ENCODE data around the gene NADK2. TPM values are rescaled to one million over a fixed set of nuclear protein-coding genes. Genes with fewer than 3 reads are reported as not detected.

The NADK2 gene
- total RNA-seq, 2 donors from 2014 or later: 28.6 to 31.3 TPM

- Histone ChIP-seq H3K27ac (no peak overlapping the region), H3K9ac (ENCODE audit: low read depth in 2 of 2, low read length in 2 of 2) (no peak overlapping the region), H3K4me1 (no peaks in the 10 kb centered on the region), H3K27me3 (no peaks in the 10 kb centered on the region), H3K36me3 (no peaks in the 10 kb centered on the region), H3K4me3 (no peak overlapping the region), H3K9me3 (no peaks in the 10 kb centered on the region)
- intact Hi-C loops (cut with DNase I): loop anchor here (10.0 kb wide), 1 partner anchor 127 kb away; the partner anchor contains the start of gene RANBP3L
- peak; percentile 45 for TF ChIP-seq CTCF (IDR thresholded peaks at IDR 0.05)
- DNase-seq: no peak
Measured at GRCh38 chr5:36177715-36178523, 63.8 kb downstream of the NADK2 start.

GRCh38 chr5:36177154-36177553 lies 64.6 kb downstream of the NADK2 start:
- no peak for DNase-seq
- H3K9me3 ChIP-seq: no peaks in the 10 kb centered on the region
- H3K9ac ChIP-seq (ENCODE audit: low read depth in 2 of 2, low read length in 2 of 2): no peak overlapping the region
- TF ChIP-seq CTCF (IDR thresholded peaks at IDR 0.05): no peak
- H3K36me3 ChIP-seq: no peaks in the 10 kb centered on the region
- intact Hi-C loops (cut with DNase I): loop anchor here (10.0 kb wide), 1 partner anchor 128 kb away; the partner anchor contains the start of gene RANBP3L
- H3K27ac ChIP-seq: no peak overlapping the region
- no peaks in the 10 kb centered on the region for H3K4me1 ChIP-seq
- H3K4me3 ChIP-seq: no peak overlapping the region
- H3K27me3 ChIP-seq: no peaks in the 10 kb centered on the region

GRCh38 chr5:36175043-36175442 lies 66.7 kb downstream of the NADK2 start:
- H3K4me3 ChIP-seq: no peak overlapping the region
- no peak for TF ChIP-seq CTCF (IDR thresholded peaks at IDR 0.05)
- intact Hi-C loops (cut with DNase I): loop anchor here (10.0 kb wide), 1 partner anchor 130 kb away; the partner anchor contains the start of gene RANBP3L
- H3K9me3 ChIP-seq: no peaks in the 10 kb centered on the region
- H3K27me3 ChIP-seq: no peaks in the 10 kb centered on the region
- H3K4me1 ChIP-seq: no peaks in the 10 kb centered on the region
- peaks cover 5% of the 10 kb centered on the region for H3K36me3 ChIP-seq
- no peak overlapping the region for H3K27ac ChIP-seq
- no peak for DNase-seq
- no peak overlapping the region for H3K9ac ChIP-seq (ENCODE audit: low read depth in 2 of 2, low read length in 2 of 2)

- H3K36me3 ChIP-seq: peaks cover 5% of the 10 kb centered on the region
- intact Hi-C loops (cut with DNase I): loop anchor here (10.0 kb wide), 1 partner anchor 131 kb away; the partner anchor contains the start of gene RANBP3L
Measured at GRCh38 chr5:36174119-36174518, 67.6 kb downstream of the NADK2 start.

GRCh38 chr5:36173426-36173825 lies 68.3 kb downstream of the NADK2 start:
- H3K4me1 ChIP-seq: no peaks in the 10 kb centered on the region
- no peak for TF ChIP-seq CTCF (IDR thresholded peaks at IDR 0.05)
- H3K27ac ChIP-seq: no peak overlapping the region
- intact Hi-C loops (cut with DNase I): loop anchor here (10.0 kb wide), 1 partner anchor 131 kb away; the partner anchor contains the start of gene RANBP3L
- H3K9ac ChIP-seq (ENCODE audit: low read depth in 2 of 2, low read length in 2 of 2): no peak overlapping the region
- no peak for DNase-seq
- H3K9me3 ChIP-seq: no peaks in the 10 kb centered on the region
- peaks cover 5% of the 10 kb centered on the region for H3K36me3 ChIP-seq
- H3K27me3 ChIP-seq: no peaks in the 10 kb centered on the region
- no peak overlapping the region for H3K4me3 ChIP-seq

More at GRCh38 chr5:36174119-36174518, 67.6 kb downstream of the NADK2 start:
- Histone ChIP-seq H3K9me3 (no peaks in the 10 kb centered on the region), H3K4me1 (no peaks in the 10 kb centered on the region), H3K27me3 (no peaks in the 10 kb centered on the region), H3K9ac (ENCODE audit: low read depth in 2 of 2, low read length in 2 of 2) (no peak overlapping the region), H3K27ac (no peak overlapping the region), H3K4me3 (no peak overlapping the region)
- TF ChIP-seq CTCF (IDR thresholded peaks at IDR 0.05): no peak
- DNase-seq: no peak
